HG03159 (cell line): ENCODE data around the gene C1QTNF8.

Source experiments
- ATAC-seq: cut with Tn5 transposase; IDR thresholded peaks from one replicate; pipeline ENCODE4 v1.9.1; 2021; ENCODE audit warnings: mild to moderate bottlenecking, moderate library complexity; ENCODE audit not compliant: unreplicated experiment

Gene C1QTNF8

GRCh38 chr16:1079786-1080525, 16.1 kb downstream of the C1QTNF8 start:
- no peak for ATAC-seq

- ATAC-seq = no peak
Observed at GRCh38 chr16:1079341-1079740, 16.7 kb downstream of the C1QTNF8 start.

- no peak for ATAC-seq
Observed at GRCh38 chr16:1078579-1079021, 17.4 kb downstream of the C1QTNF8 start.

GRCh38 chr16:1077877-1078578, 18.0 kb downstream of the C1QTNF8 start:
- ATAC-seq = no peak

- ATAC-seq = no peak
Observed at GRCh38 chr16:1076801-1077576, 19.1 kb downstream of the C1QTNF8 start.

GRCh38 chr16:1075546-1075945, 20.5 kb downstream of the C1QTNF8 start:
- no peak for ATAC-seq

GRCh38 chr16:1074379-1074649, 21.7 kb downstream of the C1QTNF8 start:
- ATAC-seq = no peak

- no peak for ATAC-seq
Observed at GRCh38 chr16:1073566-1074378, 22.3 kb downstream of the C1QTNF8 start.

- no peak for ATAC-seq
Observed at GRCh38 chr16:1073262-1073558, 22.8 kb downstream of the C1QTNF8 start.

- no peak for ATAC-seq
Observed at GRCh38 chr16:1072526-1073261, 23.4 kb downstream of the C1QTNF8 start, which contains the start of gene SSTR5. SSTR5 (plus strand) TSS chr16:1072747; CDS start chr16:1078869, 6,122 bp downstream.

- ATAC-seq = no peak
Observed at GRCh38 chr16:1071561-1072225, 24.4 kb downstream of the C1QTNF8 start.

- no peak for ATAC-seq
Observed at GRCh38 chr16:1070864-1071408, 25.1 kb downstream of the C1QTNF8 start.

GRCh38 chr16:1070084-1070863, 25.8 kb downstream of the C1QTNF8 start:
- ATAC-seq = no peak

- no peak for ATAC-seq
Observed at GRCh38 chr16:1069154-1069553, 26.9 kb downstream of the C1QTNF8 start.

GRCh38 chr16:1068451-1068850, 27.6 kb downstream of the C1QTNF8 start:
- ATAC-seq = no peak

- no peak for ATAC-seq
Observed at GRCh38 chr16:1067629-1068028, 28.4 kb downstream of the C1QTNF8 start.

GRCh38 chr16:1066584-1067172, 29.4 kb downstream of the C1QTNF8 start:
- no peak for ATAC-seq

- no peak for ATAC-seq
Observed at GRCh38 chr16:1065469-1066128, 30.4 kb downstream of the C1QTNF8 start.
